ENCODE data around the gene MAT1A.
"Not testable (repeated sequence)": the region's sequence is repeated elsewhere in the genome, so short reads cannot be mapped to it uniquely, and the experiment has no call there.

MAT1A gene

GRCh38 chr10:80234331-80235235 lies 54.9 kb downstream of the MAT1A start:
- not testable (repeated sequence) for FAIRE-seq; DNase-seq (ENCODE audit: insufficient read length, low spot score)

GRCh38 chr10:80233871-80234270 lies 55.6 kb downstream of the MAT1A start:
- FAIRE-seq; DNase-seq (ENCODE audit: insufficient read length, low spot score): not testable (repeated sequence)

- not testable (repeated sequence) for DNase-seq (ENCODE audit: insufficient read length, low spot score); FAIRE-seq
Measured at GRCh38 chr10:80226723-80227122, 62.7 kb downstream of the MAT1A start.

GRCh38 chr10:80223031-80223419 lies 66.4 kb downstream of the MAT1A start:
- not testable (repeated sequence) for FAIRE-seq; DNase-seq (ENCODE audit: insufficient read length, low spot score)
